Sigmoid colon (tissue), 4 donors: ENCODE results near the gene PTGR3.

ENCODE experiments used
- POLR2AphosphoS5 ChIP-seq, 4 donors: sonication (generic); formaldehyde crosslinking; IDR thresholded peaks; one replicate each; pipeline ENCODE4 v1.6.1; 2017; ENCODE audit warnings: antibody characterized with exemption in 4 of 4
- TF ChIP-seq, protein P1 (sequence below), 4 experiments: fragments of 450-650 bp in 3 of 4; fragments of 200-600 bp in 1 of 4; IDR thresholded peaks; one replicate each; pipeline ENCODE4 v1.5.1; 2016 to 2019; ENCODE audit warnings: antibody characterized with exemption in 4 of 4, mild to moderate bottlenecking in 3 of 4, moderate library complexity in 2 of 4

DNA sequence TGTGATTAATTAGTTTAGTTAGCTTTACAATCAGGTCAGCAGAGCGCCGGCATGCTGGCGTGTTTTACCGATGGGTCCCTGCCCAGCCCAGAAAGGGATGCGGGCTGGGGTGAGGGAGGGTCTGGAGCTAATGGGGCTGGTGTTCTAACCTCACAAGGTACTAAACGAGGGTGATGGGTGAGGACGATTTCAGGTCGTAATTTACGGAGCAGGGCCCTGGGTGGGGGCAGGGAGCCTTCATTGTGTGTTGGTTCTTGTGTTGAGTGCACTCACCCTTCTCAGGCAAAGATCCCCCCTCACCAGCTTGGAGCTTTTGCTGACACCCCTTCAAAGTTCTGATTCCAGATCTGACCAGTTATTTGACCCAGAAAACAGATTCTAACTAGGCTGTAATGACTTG is 39.5 kb downstream of the PTGR3 start:
- TF ChIP-seq, protein P1, sequence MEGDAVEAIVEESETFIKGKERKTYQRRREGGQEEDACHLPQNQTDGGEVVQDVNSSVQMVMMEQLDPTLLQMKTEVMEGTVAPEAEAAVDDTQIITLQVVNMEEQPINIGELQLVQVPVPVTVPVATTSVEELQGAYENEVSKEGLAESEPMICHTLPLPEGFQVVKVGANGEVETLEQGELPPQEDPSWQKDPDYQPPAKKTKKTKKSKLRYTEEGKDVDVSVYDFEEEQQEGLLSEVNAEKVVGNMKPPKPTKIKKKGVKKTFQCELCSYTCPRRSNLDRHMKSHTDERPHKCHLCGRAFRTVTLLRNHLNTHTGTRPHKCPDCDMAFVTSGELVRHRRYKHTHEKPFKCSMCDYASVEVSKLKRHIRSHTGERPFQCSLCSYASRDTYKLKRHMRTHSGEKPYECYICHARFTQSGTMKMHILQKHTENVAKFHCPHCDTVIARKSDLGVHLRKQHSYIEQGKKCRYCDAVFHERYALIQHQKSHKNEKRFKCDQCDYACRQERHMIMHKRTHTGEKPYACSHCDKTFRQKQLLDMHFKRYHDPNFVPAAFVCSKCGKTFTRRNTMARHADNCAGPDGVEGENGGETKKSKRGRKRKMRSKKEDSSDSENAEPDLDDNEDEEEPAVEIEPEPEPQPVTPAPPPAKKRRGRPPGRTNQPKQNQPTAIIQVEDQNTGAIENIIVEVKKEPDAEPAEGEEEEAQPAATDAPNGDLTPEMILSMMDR (IDR thresholded peaks at IDR 0.05), result no peak
- no peak for TF ChIP-seq POLR2AphosphoS5 (IDR thresholded peaks at IDR 0.05)
